GM18870 (cell line): ENCODE data around the gene TPI1.
"Not testable (repeated sequence)": the region's sequence is repeated elsewhere in the genome, so short reads cannot be mapped to it uniquely, and the experiment has no call there.

Experiments used
- ATAC-seq: cut with Tn5 transposase; IDR thresholded peaks from one replicate; pipeline ENCODE4 v1.9.1; 2021; ENCODE audit warnings: moderate library complexity; ENCODE audit not compliant: unreplicated experiment

The TPI1 gene

GRCh38 chr12:6846316-6846869 is 20.9 kb upstream of the TPI1 start:
- no peak for ATAC-seq

DNA sequence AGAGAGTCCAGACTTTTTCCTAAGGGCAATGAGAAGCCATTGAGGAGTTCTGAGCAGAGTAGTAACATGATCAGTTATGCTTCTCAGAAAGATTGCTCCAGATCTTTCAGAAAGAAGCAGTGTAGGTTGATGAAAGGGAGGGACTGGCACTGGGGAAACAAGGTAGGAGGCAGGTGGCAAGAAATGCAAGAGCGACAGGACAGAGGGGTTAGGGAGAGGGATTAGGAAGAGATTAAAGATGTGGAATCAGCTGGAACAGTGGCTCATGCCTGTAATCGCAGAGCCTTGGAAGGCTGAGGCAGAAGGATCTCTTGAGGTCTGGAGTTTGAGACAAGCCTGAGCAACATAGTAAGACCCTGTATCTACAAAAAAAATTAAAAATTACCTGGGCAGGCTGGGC is 19.7 kb upstream of the TPI1 start:
- no peak for ATAC-seq

- no peak for ATAC-seq
These were observed 17.9 kb upstream of the TPI1 start for GRCh38 chr12:6849427-6849826.

DNA sequence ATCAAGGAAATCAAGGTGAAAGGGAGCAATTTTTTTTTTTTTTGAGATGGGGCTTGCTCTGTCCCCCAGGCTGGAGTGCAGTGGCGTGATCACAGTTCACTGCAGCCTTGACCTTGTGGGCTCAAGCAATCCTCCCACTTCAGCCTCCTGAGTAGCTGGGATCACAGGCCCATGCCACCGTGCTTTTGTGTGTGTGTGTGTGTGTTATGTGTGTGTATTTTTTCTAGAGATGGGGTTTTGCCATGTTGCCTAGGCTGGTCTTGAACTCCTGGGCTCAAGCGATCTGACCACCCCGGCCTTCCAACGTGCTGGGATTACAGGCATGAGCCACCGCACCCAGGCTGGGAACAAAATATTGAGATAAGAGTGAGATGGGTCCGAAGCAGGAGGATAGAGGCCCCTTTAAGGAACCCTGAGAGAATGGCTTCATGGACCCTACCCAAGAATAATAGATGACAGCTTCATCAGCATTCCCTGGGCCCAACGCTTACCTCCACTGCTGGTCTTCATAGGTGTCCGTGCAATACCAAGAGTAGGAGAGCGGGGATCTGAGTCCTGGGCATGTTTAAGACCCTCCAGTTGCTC is 17.3 kb upstream of the TPI1 start:
- ATAC-seq = no peak

DNA sequence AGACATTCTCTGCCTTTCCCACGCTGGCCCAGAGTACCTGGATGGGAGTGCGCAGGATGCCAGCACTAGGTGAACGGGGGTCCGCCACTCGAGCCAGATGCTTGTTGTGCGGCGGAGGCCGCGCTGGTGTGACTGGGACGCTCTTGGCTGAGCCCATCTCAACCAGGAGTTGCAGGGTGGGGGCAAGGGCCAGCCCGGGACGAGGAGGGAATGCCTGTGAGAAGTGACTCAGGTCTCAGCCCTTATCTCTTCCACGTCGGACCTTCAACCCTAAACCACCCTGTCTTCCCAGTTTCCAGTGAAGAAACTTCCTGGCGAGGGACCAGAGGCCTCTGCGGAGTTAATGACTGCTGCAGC is 16.6 kb upstream of the TPI1 start:
- ATAC-seq = no peak

DNA sequence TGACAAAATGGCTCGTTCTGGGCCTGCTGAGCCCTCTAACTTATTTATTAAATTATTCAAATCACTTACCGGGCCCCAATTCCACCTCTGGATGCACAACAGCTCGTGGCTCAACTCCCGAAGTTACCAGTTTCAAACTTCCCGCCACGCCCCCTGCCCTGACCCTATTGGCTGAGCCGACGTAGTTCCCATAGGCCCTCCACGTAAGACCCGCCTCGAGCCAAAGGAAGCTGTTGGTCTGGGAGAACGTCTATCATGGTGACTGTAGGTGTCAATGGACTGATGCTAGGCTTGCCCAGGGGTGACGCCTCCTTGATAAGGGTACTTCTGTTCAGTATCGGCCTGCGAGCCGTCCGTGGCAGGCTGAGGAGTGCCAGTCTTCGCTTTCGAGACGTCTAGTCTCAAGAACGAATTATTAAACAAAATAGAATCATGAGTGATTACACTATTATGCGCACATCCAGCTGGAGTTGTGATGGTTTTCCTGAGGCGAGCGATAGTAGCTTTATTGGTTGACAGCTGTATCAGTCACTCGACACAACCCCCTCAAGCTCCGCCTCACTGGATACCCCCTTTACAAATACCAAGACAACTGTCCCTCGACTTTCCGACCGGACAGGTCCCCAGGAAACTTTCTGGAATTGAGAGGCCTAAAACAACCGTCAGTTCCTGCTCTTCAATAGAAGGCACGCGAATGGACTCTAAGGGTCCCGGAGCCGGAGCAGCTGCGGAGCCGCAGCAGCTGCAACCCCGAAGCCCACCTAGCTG is 16.0 kb upstream of the TPI1 start, which contains the start of gene CDCA3:
Gene CDCA3, minus strand, starts transcription at position 134 of the 768 bp plus-strand sequence. CDS start 334 bp downstream, outside the sequence.
- peak; percentile 50 for ATAC-seq

DNA sequence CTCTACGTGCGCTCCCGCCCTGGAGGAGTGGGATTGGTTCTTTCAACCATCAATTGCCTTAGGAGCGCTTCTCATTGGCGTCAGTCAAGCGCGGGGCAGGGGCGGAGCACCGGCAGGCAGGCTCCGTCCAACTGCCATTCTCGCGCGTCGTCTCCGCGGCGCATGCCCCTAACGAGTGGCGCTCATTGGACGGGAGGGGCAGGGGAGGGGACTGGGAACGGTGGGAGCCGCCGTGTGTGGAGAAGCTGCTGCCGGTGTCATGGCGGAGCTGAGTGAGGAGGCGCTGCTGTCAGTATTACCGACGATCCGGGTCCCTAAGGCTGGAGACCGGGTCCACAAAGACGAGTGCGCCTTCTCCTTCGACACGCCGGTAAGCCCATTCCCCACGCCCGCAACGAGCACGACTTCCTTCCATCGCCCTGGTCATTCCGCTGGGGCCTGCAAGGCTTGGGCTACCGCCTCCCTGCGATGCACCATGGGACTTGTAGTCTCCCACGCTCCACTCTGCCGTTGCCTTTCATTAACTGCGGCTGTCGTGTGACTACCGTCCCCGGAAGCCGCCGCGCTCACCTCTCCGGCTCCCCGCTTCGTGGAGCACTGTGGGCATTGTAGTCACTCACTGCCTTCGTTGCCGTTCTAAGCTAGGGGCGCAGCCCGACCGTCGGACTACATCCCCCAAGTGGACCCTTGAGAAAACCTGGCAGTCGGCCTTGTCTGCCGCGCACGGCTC is 15.2 kb upstream of the TPI1 start, which contains the start of gene USP5:
Gene USP5, plus strand, starts transcription at position 230 of the 730 bp plus-strand sequence. Its CDS starts 30 bp downstream, at position 260.
- peak; percentile 68 for ATAC-seq

GRCh38 chr12:6852651-6853354 is 14.5 kb upstream of the TPI1 start:
- no peak for ATAC-seq

DNA sequence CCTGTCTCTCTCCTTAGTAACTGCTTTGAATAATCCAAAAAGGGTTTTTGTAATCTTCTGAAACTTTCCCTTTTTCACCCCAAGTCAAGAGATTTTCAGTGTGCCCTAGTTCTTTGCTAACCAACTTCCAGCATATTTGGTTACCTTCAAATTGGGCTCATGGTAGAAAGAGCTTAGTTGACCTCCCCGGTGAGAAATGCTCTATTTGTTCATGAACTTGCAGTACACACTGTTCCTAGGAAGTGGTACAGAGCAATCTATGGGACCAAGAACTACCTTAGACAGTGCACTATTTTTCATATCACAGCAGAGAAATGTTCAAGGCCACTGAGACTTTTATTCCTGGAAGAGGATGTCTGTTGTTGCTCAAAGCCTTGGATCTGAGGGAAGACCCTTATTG is 13.7 kb upstream of the TPI1 start:
- no peak for ATAC-seq

GRCh38 chr12:6854036-6854435 is 13.3 kb upstream of the TPI1 start:
- no peak for ATAC-seq

GRCh38 chr12:6855322-6855721 is 12.0 kb upstream of the TPI1 start:
- ATAC-seq = no peak

GRCh38 chr12:6858799-6859198 is 8.5 kb upstream of the TPI1 start:
- ATAC-seq = no peak

GRCh38 chr12:6860116-6860515 is 7.2 kb upstream of the TPI1 start:
- ATAC-seq = no peak

- ATAC-seq = no peak
These were observed 6.4 kb upstream of the TPI1 start for GRCh38 chr12:6860942-6861341.

DNA sequence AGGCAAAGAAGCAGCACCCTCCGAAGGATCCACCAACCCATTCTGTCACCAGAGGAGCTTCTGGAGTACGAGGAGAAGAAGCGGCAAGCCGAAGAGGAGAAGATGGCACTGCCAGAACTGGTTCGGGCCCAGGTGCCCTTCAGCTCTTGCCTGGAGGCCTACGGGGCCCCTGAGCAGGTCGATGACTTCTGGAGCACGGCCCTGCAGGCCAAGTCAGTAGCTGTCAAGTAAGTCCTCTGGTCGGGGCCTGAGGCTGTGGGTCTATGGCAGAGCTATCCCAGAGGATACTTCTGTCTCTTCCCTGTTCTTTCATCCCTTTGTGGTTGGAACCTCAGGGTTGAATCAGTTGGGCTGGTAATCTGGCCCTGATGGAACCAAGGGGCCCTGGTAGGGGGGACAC is 5.9 kb upstream of the TPI1 start:
- no peak for ATAC-seq

DNA sequence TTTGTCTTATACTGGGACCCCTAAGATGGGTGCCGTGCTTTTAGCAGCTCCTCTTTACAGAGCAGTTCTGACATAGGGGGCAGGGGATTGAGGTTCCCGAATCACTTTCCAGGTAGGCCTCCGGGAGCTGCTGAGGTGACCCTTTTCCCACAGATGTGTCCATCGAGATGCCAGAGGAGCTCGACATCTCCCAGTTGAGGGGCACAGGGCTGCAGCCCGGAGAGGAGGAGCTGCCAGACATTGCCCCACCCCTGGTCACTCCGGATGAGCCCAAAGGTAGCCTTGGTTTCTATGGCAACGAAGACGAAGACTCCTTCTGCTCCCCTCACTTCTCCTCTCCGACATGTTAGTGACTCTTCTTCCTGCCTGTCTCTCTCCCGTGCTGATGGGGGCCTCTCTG is 4.3 kb upstream of the TPI1 start:
- ATAC-seq = no peak

- ATAC-seq = no peak
These were observed 3.6 kb upstream of the TPI1 start for GRCh38 chr12:6863586-6864321.

DNA sequence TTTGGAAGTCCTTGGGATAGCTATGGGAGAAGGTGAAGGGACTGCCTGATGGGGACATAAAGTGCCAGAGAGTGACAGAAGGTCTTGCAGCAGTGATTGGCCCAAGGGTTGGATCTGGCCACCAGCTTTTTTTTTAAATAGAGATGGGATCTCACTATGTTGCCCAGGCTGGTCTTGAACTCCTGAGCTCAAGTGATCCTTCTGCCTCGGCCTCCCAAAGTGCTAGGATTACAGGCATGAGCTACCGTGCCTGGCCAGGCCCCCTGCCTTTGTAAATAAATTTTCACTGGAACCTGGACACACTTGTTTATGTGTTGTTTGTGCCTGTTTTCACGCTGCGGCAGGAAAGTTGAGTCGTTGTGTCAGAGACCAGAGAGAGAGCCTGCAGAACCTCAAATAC is 2.0 kb upstream of the TPI1 start:
- not testable (repeated sequence) for ATAC-seq

- no peak for ATAC-seq
These were observed 990 bp upstream of the TPI1 start for GRCh38 chr12:6866163-6866919.
